ENCODE results near the gene DLST.

DLST gene

GRCh38 chr14:74896400-74896799 is 14.7 kb downstream of the DLST start:
- DNase-seq = no peak
- ATAC-seq = no peak

DNA sequence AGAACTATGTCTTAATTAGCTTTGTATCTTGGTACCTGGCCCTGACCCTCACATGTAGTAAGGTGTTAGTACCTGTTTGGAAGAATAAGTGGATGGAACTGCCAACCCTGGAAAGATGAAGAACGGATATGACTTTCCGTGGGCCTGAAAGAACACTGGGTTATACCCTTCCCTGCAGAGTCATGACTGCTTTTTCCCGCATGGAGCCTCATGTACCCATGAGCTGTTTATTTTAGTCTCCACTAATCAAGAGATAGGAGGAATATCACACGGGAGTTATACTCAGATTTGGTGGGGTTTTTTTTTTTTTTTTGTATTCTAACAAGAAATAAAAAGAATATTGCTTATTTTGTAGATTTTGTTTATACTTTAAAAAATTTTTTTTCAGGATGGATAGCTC is 15.9 kb downstream of the DLST start:
- DNase-seq = no peak
- ATAC-seq = no peak

DNA sequence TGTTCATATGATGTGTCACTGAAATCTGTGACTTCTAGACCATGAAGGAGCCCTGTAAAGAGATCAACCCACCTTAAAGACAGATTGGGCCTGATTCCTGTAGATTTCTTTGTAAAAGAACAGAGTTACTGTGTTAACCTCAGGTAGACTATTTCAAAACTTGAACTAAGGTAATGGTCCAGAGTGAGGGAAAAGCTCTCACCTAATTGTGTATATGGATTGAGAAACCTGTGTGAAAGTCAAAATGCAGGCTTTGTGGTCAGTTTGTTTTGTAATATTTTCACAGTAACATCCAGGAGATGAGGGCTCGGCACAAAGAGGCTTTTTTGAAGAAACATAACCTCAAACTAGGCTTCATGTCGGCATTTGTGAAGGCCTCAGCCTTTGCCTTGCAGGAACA is 16.4 kb downstream of the DLST start:
- ATAC-seq = no peak
- DNase-seq = no peak

DNA sequence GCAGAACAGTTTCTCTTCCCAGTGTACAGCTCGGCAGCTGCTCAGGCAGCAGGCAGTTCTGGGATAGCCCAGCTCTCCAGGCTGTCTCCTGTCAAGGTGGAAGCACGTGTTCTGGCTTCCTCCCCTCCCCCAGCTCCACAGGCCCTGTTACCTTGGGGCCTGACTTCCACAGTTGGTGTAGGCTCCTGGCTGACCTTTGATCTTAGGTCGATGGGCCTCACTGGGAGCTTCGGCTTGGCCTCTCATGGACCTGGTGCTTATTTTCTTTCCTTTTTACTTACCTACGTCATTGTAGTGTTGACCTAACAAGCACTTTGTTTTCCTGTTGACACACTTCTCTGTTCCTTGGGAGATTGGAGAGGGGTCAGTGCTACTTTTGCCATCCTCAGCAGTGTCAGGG is 17.0 kb downstream of the DLST start:
- DNase-seq (no peak), ATAC-seq (no peak)

- ATAC-seq (no peak), DNase-seq (no peak)
Measured at GRCh38 chr14:74902941-74903705, 21.4 kb downstream of the DLST start.

- no peak for DNase-seq
- ATAC-seq = no peak
Measured at GRCh38 chr14:74904635-74905503, 23.2 kb downstream of the DLST start.

DNA sequence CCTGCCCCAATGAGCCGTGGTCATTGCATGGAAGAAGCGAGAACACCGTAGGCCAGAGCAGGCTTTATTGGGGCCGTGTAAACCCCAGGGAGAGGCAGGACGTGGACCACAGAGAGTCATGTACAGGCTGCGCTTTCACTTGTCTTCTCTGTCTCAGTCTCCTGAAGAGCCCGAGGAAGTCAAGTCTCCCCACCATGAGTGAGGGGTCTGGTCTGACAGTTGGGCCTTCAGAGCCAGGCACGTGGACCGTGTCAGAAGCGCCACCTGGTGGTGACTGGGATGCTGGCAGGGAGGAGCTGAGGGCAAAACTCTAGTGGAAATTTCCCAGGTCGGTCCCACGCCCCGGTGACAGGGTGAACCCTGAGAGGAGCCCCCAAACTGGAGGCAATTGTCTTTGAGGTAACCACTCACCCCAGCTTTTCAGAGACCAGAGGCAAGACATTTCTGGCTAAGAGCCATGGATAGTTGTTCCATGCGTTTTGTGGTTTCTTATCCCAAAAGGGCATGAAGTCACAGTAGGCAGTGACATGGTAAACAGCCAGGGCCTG is 24.0 kb downstream of the DLST start:
- peak; percentile 91 for DNase-seq
- ATAC-seq = peak; percentile 67

DNA sequence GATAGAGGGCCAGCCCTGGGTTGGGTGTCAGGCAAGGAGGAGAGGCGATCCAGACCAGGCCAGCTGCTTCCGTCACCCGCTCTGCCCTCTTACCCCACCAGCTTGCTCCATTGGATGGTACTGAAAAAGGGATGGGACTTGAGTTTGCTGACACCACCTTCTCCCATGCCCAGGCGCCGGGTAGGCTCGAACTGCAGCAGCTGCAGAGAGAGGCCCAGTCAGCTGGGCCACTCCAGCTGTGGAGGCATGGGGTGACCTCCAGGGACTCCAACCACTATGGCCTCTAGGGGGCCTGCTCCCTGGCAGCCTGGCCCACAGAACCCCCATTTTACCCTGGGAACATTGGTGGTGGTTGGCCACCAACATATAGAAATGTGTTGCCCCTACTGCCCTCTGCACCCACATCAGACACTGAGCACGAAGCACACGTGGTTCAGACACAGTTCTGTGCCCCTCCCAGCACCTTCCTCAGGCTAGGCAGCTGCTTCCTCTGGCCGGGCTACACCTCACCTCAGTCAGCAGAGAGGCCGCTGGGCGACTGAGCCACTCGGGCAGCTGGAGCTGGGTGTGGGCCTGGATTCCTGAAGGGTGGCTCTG is 25.3 kb downstream of the DLST start:
- DNase-seq (no peak), ATAC-seq (peak; percentile 9)

DNA sequence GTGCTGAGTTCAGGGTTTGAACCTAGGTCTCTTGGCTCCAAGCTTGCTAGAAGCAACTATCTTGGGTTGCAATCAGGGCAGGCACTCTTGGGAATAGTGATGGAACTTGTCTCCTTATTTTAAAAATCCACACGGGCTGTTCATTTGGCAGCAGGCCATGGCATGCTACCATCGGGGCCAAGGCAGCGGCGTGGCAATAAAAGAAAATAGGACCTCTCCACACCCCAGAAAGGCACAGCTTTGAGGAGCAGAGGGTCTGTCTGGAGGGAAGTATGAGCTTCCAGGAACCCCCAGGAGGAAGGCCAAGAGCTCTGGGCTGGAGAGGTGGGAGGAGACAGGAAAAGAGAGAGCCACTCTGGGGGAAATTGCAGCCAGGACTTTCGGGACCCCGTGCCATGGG is 26.0 kb downstream of the DLST start:
- DNase-seq (no peak), ATAC-seq (no peak)

DNA sequence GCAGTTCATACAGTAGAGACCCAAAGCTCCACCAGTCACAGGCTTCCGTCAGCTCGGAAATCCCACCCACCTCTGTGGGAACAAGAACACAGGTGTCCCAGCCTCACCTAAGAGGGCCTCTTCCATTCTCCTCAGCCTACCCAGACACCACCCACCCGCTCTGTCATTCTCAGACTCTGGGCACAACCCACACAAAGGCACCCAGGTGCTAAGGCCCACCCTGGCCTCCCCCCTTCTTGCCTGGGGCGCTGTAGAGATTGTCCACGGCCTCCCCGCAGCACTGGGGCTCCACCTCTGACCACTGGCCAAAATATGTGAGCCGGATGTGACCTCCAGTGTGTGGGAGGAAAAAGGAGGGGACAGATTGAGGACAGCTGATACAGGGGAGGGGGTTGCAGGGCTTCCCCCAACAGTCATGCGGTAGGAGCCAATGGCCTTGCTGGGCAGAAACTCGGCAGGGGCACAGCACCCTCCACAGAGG is 27.2 kb downstream of the DLST start:
- no peak for DNase-seq
- no peak for ATAC-seq

GRCh38 chr14:74909501-74909900 is 27.8 kb downstream of the DLST start:
- DNase-seq (no peak), ATAC-seq (no peak)

DNA sequence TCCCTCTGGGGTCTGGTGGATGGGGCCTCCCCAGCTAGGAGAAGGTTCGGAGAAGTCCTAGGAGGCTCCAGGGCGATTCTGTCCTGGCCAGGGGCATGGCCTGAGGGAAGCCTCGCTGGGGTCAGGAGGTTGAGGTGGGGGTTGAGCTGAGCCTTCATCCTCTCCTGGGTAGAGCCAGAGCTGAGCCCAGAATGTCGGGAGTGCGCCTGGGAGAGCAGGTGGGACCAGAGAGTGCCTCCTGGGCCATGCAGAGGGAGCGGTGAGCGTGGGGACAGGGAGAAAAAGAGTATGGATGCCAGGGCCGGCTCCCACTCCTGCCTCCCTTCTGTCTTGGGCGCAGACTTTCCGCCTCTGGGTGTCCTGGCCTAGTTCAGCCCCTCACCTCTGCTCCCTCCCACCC is 28.2 kb downstream of the DLST start:
- DNase-seq (no peak), ATAC-seq (no peak)

DNA sequence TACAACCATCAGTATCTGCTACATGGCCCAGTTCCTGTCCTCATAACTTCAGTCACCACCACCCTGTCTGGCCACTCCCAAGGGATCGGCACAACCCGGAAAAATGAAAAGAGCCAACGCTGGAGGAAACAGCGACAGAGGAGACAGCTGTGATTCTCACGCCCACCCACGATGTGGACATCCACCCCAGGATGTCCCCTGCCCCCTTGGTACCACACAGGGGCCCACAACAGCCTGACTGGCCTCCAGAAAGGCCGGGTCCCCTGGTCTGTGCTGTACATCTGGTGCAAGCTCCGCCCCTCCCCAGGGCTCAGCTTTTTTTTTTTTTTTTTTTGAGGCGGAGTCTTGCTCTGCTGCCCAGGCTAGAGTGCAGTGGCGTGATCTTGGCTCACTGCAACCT is 28.8 kb downstream of the DLST start:
- no peak for DNase-seq

GRCh38 chr14:74911221-74911620 is 29.5 kb downstream of the DLST start:
- ATAC-seq = no peak
- no peak for DNase-seq

More for the DNA sequence above, 28.8 kb downstream of the DLST start:
- ATAC-seq = no peak

GRCh38 chr14:74911704-74912103 is 30.0 kb downstream of the DLST start:
- DNase-seq (no peak), ATAC-seq (no peak)

DNA sequence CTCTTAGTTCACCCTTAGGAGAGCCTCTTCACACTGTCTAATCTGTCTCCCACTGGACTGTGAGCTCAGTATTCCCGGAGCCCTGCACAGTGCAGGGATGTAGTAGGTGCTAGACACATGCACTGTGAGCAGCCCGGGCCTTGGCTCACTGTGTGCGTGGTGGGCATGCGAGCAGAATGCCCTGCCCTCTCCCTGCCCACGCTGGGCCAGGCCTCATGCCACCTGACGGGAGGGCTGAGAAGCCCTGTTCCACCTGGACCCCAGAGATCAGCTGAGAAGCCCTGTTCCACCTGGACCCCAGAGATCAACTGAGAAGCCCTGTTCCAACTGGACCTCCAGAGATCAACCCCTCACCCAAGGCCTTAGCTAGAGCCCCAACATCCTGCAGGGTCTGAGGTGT is 30.4 kb downstream of the DLST start:
- DNase-seq (no peak), ATAC-seq (no peak)

DNA sequence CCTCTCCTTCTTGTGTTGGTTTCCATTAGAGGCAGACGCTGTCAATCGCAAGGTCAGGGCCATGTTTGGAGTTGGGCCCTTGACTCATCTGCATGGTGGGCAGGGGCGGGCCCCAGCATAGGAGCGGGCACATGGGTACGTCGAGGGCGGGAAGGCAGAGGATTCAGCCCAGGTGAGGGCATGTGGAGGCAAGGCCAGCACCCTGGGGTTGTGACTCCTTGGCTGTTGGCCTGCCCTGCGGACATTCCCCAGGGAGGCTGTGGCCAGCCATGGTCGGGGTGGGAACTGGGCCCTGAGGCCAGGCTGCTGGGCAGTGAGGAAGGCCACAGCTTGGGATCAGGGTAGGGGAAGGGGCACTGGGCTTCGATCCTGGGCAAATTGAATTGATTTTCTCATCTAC is 31.1 kb downstream of the DLST start:
- ATAC-seq (no peak), DNase-seq (no peak)

DNA sequence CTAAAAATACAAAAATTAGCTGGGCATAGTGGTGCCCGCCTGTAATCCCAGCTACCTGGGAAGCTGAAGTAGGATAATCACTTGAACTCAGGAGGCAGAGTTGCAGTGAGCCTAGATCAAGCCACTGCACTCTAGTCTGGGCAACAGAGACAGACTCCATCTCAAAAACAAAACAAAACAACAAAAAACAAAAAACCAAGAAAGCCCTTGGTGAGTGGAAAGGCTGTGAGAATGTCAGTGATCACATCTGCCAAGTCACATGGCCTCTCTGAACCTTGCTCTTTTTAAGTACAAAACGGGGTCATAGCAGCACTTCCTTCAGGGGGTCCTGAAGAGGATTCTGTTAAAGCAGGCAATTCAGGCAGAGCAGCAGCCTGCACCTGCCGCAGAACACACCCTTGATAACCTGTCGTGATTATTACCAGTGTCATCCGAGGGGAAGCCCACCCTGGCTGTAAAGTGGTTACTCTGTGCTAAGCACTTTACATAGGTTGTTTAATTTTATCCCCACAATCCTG is 31.7 kb downstream of the DLST start:
- ATAC-seq (no peak), DNase-seq (no peak)

DNA sequence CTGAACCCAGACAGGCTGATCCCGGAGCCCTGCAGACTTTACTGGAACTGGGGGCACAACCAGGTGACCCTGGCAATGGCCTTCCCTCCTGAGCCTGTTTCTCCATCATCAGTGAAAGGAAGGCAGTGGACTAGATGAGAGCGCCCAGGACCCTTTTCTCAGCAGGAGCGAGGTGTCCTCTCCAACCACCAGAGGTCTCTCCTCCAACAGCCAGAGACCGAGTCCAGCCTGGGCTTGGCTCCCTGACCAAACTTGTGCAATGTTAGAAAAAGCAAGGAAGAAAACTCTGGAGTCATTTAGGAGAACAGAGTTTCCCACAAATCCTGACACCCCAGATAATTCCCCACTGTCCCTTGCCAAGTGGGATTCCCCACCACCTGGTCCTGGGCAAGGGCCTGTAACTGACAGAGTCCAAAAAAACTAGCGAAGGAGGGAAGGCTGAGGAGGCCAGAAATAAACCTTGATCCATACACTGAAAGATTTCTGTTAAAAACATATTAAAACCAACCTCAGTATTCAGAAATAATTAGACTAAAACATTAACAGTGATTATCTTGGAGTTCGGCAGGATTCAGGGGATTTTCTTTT is 32.4 kb downstream of the DLST start:
- DNase-seq (no peak), ATAC-seq (no peak)

- DNase-seq (no peak), ATAC-seq (no peak)
Measured at GRCh38 chr14:74915426-74915825, 33.7 kb downstream of the DLST start.

DNA sequence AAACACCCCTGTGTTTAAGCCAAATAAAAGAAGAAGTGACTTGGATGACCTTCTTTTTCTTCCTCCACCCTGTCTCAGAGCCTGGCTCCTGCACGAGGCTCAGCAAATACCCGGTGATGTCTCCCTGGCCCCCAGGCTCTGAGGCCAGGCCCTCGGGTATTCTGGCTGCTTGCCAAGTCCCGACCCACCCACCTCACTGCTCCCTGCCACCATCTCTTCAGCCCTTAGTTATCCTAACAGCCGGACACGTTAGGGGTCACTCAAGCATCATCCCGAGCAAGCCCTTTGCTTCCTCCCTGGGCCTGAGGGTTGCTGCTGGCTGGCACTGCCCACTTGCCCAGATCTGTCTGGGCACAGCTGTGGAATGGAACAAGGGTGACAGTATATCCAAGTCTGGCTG is 34.1 kb downstream of the DLST start:
- no peak for DNase-seq
- ATAC-seq = no peak

DNA sequence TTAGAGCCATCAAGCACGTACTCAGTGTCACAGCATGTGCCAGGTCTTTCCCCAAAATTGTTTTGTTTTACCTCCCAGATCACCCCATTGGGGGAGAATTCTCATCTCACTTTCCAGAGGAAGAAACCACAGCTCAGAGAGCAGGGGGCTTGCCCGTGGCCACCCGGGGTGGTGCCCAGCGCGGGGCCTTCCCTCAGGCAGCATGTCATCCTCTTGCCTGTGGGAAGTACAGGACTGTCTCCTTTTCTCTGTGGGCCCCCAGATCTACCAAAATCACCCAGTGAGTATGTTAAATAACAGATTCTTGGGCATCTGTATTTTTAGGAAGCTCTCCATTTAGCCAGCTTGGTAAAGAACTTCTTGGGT is 35.4 kb downstream of the DLST start:
- DNase-seq = no peak
- ATAC-seq = no peak

Data from stimulated activated naive CD8-positive, alpha-beta T cell treated with anti-CD3 and anti-CD28 coated beads, Interleukin-15, Interleukin-2, amounts not matched to agents 100 U/mL and 50 U/mL, for 24 hours (primary cell).